Testis (tissue), 2 donors: ENCODE measurements around the gene ASPHD2.

Source experiments
- CTCF ChIP-seq, 3 experiments: fragments of 450-650 bp in 2 of 3; fragments of 200-600 bp in 1 of 3; sonication (generic) in 1 of 3; IDR thresholded peaks; one replicate each; pipeline ENCODE4 v1.5.1; 2016 to 2019; ENCODE audit warnings: antibody characterized with exemption in 3 of 3, mild to moderate bottlenecking in 2 of 3, moderate library complexity in 1 of 3
- POLR2A ChIP-seq: fragments of 450-650 bp; IDR thresholded peaks from one replicate; pipeline ENCODE4 v1.6.1; 2017; ENCODE audit warnings: antibody characterized with exemption, mild to moderate bottlenecking, moderate library complexity

GRCh38 chr22:26448941-26449340 is 19.9 kb downstream of the ASPHD2 start:
- no peak for TF ChIP-seq CTCF (IDR thresholded peaks at IDR 0.05)
- TF ChIP-seq POLR2A, result no peak
